Renal cortical epithelial cell (primary cell): Measurements from ENCODE around the gene ULK2. TPM values are rescaled to one million over a fixed set of nuclear protein-coding genes. Genes with fewer than 3 reads are reported as not detected.

Experiments used
- DNase-seq: peaks from one replicate; pipeline ENCODE4 v3.0.0-alpha.2; 2011; ENCODE audit warnings: low read depth
- total RNA-seq: library from RNA; depleted of rRNA; stranded (reverse); fragments of >200 nt; gene quantifications from 2 replicates; pipeline ENCODE4 v1.2.3, GENCODE V29; 2014

The ULK2 gene
- total RNA-seq, 1 donor from 2014 or later, result 18.0 TPM

GRCh38 chr17:19747159-19747719 is 120.5 kb downstream of the ULK2 start:
- DNase-seq, result no peak

GRCh38 chr17:19746517-19746916 is 121.2 kb downstream of the ULK2 start:
- no peak for DNase-seq

GRCh38 chr17:19744922-19745757 is 122.6 kb downstream of the ULK2 start:
- DNase-seq, result peak; percentile 63

GRCh38 chr17:19744492-19744891 is 123.2 kb downstream of the ULK2 start:
- DNase-seq, result no peak

- DNase-seq, result no peak
Measured at GRCh38 chr17:19743101-19744100, 124.3 kb downstream of the ULK2 start.

GRCh38 chr17:19742495-19742894 is 125.2 kb downstream of the ULK2 start:
- DNase-seq, result no peak

GRCh38 chr17:19741832-19742457 is 125.8 kb downstream of the ULK2 start:
- no peak for DNase-seq

GRCh38 chr17:19740933-19741332 is 126.8 kb downstream of the ULK2 start:
- DNase-seq, result no peak

GRCh38 chr17:19739241-19740201 is 128.2 kb downstream of the ULK2 start:
- DNase-seq, result no peak

- DNase-seq, result no peak
Measured at GRCh38 chr17:19738757-19739156, 129.0 kb downstream of the ULK2 start.

- no peak for DNase-seq
Measured at GRCh38 chr17:19738073-19738449, 129.7 kb downstream of the ULK2 start.

- no peak for DNase-seq
Measured at GRCh38 chr17:19737305-19738072, 130.2 kb downstream of the ULK2 start.

- no peak for DNase-seq
Measured at GRCh38 chr17:19736071-19736470, 131.7 kb downstream of the ULK2 start.

GRCh38 chr17:19733953-19734526 is 133.7 kb downstream of the ULK2 start:
- DNase-seq, result no peak

GRCh38 chr17:19731626-19732025 is 136.1 kb downstream of the ULK2 start:
- DNase-seq, result no peak

GRCh38 chr17:19730843-19731242 is 136.9 kb downstream of the ULK2 start:
- no peak for DNase-seq

- no peak for DNase-seq
Measured at GRCh38 chr17:19729900-19730299, 137.8 kb downstream of the ULK2 start.

- peak; percentile 79 for DNase-seq
Measured at GRCh38 chr17:19728084-19728495, 139.6 kb downstream of the ULK2 start.

GRCh38 chr17:19727501-19728078 is 140.1 kb downstream of the ULK2 start:
- DNase-seq, result peak; percentile 93
